Measurements from ENCODE around the gene TECPR2.
"Not testable (repeated sequence)": the region's sequence is repeated elsewhere in the genome, so short reads cannot be mapped to it uniquely, and the experiment has no call there.

Gene TECPR2

GRCh38 chr14:102333390-102333789 lies 29.4 kb upstream of the TECPR2 start:
- DNase-seq = no peak

DNA sequence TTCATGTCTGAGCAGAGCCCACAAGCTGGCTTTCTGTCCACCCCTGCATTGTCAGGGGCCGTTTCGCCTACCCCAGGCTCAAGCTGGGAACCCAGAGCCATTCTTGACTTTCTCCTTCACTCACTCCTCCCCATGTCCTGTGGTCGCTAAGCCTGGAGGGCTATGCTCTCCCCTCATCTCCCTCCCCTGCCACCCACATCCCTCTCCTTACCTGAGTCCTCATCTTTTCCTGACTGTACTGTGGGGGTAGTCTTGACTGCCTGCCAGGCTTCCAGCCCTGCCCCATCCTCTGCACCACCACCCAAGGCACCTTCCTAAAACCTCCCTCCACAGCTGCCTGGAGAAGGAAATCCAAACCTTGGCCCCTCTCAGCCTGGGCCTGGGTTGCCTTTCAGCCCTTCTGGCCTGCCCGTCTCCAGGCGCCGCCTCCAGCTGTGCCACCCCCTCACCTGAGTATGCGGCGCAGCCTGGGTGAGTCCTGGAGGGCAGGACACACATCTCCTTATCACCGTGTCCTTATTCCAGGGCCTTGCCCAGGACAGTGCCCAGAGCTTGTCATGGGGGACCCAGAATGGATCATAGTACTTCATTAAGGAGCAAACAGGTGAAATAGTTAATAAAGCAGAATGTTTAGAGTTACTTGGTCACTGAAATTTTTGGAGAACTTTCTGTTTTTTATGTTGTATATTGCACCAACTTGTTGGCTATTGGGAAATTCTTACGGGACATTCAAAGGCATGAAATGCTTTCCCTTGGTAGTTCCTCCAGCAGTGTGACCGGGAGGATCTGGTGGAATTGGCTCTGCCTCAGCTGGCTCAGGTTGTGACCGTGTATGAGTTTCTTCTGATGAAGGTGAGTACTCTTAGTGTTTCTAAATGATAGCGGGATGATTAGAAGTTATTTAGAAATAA lies 28.7 kb upstream of the TECPR2 start:
- DNase-seq = no peak

DNA sequence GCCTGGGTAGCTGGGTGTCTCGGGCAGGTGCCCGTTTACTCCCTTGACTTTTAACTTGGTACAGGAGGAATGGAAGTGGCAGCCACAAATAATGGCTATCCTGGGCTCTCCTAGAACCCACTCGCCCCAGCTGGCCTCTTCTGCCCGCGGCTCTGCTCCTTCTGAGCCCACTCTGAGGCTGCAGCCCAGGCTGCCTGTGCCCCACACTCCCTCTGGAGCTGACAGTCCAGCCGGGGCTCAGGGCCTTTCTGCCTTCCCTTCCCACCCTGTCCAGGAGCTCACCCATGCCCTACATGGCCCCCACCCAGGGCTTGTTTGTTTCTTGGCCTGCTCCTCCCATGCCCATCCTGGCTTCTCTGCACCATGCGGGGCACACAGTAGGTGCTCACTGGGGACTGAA lies 27.6 kb upstream of the TECPR2 start:
- no peak for DNase-seq

GRCh38 chr14:102338724-102339123 lies 24.0 kb upstream of the TECPR2 start:
- DNase-seq = no peak

DNA sequence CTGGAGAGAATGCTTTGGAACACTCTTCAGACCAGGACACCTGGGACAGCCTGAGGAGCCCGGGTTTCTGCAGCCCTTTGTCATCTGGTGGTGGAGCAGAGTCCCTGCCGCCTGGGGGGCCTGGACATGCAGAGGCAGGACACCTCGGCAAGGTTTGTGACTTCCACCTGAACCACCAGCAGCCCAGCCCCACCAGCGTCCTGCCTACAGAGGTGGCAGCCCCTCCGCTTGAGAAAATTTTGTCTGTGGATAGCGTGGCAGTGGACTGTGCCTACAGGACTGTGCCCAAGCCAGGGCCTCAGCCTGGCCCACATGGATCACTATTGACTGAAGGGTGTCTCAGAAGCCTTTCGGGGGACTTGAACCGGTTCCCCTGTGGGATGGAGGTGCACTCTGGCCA lies 21.2 kb upstream of the TECPR2 start:
- DNase-seq = no peak

DNA sequence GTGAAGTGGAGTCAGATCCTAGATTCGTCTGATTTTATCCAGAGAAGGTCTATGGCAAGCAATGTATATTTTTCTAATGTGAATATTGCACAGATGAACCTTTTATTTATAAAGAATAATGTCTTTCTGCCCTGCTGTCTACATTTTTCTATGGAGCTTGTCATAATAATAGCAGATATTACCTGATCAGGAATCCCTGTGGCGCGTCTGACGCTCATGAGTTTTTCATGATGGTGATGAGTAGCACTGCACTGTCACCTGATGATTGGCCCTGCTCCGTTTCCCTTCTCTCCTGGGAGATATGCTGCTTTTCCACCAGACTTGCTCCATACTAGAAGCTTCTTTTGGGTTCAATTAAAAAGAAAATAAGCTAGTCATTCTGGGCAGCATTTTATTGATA lies 20.5 kb upstream of the TECPR2 start:
- DNase-seq = no peak

GRCh38 chr14:102344084-102344483 lies 18.7 kb upstream of the TECPR2 start:
- DNase-seq = no peak

DNA sequence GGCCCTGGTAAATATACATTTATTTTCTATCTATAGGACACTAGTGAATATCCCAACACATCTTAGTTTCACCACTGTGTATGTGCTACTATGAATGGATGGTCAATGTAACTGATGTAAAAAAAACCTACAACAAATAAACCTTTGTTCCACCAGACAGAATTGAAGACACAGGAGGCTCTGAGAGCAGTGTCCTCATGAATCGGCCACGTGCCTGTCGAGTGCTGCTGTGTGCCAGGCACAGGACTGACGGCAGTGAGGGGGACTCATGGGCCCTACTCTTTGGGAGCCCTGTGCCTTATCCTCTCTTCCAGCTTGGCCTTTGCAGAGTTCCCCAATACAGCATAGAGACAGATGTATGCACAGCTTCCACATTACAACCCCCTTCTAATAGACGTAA lies 18.3 kb upstream of the TECPR2 start:
- no peak for DNase-seq

DNA sequence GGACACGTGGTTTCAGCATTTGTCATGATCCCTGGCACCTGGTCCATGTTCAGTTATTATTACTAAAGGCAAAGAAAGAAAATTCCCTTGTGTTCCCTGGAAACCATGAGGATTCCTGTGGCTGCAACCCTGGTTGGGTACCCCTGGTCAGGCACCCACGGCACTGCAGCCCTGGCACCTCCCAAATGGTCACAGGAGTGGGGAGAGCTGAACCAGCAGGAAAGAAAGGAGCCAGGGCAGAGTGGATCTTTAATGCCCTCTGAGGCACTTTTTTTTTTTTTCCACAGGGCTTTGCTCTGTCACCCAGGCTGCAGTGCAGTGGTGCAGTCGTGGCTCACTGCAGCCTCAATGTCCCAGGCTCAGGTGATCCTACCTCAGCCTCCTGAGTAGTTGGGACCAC lies 17.5 kb upstream of the TECPR2 start:
- no peak for DNase-seq

DNA sequence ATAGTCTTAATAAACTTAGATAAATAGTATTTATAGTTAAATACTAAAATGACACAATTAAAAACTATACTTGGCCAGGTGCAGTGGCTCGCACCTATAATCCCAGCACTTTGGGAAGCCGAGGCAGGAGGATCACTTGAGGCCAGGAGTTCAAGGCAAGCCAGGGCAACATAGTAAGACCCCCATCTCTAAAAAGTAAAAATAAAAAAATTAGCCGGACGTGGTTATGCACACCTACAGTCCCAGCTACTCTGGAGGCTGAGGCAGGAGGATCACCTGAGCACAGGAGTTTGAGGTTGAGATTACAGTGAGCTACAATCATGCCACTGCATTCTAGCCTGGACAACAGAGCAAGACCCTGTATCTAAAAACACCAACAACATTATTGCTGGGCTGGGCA lies 16.1 kb upstream of the TECPR2 start:
- DNase-seq = no peak

- DNase-seq = no peak
These were observed 14.4 kb upstream of the TECPR2 start for GRCh38 chr14:102348376-102348775.

DNA sequence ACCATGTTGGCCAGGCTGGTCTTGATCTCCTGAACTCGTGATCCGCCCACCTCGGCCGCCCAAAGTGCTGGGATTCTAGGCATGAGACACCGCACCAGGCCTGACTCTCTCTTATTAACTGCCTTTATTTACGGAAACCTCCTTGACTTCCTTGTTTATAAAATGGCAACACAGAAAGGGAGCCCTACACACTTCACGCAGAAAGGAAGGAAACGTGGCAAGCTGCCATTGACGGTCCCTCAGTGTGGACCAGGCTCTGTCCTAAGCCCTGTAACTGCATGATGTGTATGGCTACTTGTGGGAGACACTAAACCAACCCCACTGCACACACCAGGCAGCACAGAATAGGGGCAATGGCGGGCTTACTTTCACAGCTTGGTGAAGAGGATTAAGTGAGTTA lies 11.7 kb upstream of the TECPR2 start:
- no peak for DNase-seq

DNA sequence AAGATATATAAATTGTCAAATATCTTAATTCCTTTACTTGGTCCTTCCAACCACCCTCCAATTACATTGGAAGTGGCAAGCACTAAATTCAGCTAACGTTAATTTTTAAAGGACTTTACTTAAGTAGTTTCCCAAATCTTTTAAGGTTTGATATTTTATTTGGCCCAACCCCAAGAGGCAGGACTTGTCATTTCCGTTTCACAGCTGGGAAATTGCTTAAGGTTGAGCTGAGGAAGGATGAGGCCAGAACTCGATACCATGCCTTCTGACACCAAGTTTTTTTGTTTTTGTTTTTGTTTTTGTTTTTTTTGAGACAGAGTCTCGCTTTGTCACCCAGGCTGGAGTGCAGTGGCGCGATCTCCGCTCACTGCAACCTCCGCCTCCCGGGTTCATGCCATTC lies 11.1 kb upstream of the TECPR2 start:
- not testable (repeated sequence) for DNase-seq

GRCh38 chr14:102352213-102352612 lies 10.5 kb upstream of the TECPR2 start:
- no peak for DNase-seq

DNA sequence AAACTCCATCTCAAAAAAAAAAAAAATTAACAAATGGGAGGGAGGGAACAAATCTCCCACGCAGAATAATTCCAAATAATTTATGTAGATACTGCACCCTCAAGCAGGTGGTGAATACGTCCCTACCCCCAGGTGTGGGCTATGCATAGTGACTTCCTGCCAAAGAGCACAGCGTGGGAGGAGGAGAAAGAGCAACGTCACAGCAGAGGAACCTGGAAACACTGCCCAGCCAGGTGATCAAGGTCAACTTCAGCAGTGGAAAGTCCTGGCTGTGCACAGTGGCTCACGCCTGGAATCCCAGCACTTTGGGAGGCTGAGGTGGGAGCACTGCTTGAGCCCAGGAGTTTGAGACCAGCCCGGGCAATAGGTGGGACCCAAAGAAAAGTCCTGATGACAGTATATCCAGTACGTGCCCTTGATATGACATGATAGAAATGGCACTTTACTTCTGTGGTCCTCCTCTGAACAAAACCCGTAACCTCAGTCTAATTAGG lies 9.6 kb upstream of the TECPR2 start:
- DNase-seq = no peak

- no peak for DNase-seq
These were observed 6.5 kb upstream of the TECPR2 start for GRCh38 chr14:102356280-102356679.

DNA sequence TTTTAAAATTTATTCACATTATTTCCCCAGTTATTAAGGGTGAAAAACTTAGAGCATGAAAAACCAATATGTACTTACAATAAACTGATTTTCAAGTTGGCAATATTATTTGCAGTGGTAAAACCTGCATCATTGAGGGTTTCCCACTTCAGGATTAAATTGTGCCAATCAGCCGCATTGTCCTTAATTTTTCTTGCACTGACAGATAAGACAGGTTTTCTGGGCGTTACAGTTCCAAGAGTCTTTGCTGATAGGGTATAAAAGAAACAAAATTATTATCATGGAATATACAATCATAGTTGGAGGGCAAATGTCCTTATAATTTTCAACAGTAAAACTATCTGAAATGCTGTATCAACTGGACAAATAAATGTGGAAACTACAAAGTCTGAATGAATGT lies 3.4 kb upstream of the TECPR2 start:
- DNase-seq = no peak

DNA sequence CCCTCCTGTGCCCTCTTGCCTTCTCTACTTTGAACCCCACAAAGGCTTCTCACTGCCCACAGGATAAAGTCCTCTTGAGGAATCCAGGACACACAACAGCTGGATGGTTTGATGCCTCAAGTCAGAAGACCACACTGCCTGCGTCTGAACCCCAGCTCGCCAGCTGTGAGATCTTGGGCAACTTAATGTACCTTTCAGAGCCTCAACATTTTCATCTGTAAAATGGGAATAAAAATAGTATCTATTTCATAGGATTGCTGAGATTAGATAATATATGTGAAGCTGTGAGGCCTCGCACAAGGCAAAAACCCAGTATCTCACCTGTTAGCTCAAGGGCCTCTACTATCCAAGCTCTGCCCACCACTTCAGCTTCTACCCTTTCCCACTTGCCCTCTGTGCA lies 2.4 kb upstream of the TECPR2 start:
- DNase-seq = no peak

GRCh38 chr14:102362084-102362483 lies 657 bp upstream of the TECPR2 start:
- peak in 1 of 5 donors; percentile 36 for DNase-seq

DNA sequence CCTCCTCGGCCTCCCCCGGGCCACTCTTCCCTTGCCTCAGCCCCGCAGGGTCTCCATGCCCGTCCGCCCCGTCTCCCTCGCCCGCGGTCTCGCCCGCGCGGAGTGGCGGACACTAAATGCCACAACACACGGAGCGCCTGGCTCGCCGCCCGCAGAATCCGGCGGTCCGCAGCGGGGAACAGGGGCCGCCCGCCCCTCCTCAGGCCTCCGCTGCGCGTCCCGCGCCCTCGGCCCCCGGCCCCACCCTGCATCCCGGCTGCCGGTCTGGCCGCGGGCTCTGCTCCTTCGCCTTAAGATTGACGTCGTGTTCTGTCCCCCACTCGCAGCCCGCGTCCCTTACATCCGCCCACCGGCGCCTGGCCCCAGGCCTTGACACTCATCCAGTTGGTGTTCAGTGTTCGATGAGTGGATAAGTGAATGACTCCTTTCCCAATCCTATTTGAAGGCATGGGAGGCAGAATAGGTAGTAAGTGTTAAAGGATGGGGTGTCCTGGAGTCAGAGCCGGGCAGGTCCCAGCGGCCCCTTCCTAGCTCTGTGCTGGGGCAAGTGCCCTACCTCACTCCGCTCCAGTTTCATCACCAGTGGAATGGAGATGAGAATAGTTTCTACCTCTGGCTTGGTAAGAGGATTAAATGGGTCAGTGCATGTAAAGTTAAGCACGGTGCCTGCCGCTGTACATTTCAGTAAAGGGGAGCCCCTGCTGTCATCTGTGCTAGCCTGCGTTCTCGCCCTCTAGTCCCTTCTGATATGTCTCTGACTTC lies 622 bp downstream of the TECPR2 start:
- peak in 3 of 5 donors; percentile 17 to 31 (median 22) for DNase-seq

- no peak for DNase-seq
These were observed 7.6 kb downstream of the TECPR2 start for GRCh38 chr14:102370305-102370809.

DNA sequence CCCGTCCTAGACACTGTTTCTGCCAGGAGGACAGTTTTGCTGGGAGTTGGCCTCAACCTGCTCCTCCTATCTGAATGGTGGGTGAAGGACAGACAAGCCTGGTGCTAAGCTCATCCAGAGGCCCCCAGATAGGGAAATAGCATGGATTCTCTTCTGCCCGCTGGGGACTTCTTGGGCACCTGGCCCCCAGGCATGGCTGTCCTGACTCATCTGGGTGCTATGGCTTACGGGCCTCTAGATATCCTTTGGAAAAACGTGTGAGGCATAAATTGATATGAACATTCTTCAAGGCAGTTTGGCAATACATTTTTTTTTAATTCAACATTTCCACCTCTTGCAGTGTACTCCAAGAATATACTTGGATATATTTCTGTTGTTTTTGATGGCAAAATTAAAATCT lies 8.6 kb downstream of the TECPR2 start:
- no peak for DNase-seq

- DNase-seq = no peak
These were observed 10.4 kb downstream of the TECPR2 start for GRCh38 chr14:102373110-102373509.

GRCh38 chr14:102374264-102374663 lies 11.5 kb downstream of the TECPR2 start:
- no peak for DNase-seq
